D721Med (cell line): ENCODE data around the gene DZIP3.
A peak's percentile ranks its signal among the peaks of the same experiment; 100 is the strongest.

Experiments used
- DNase-seq: peaks from one replicate; pipeline ENCODE4 v3.0.0; 2011; ENCODE audit warnings: low spot score; ENCODE audit not compliant: insufficient read length
- FAIRE-seq: peaks from 2 replicates; lab custom pipeline; 2011; peaks lifted over from hg19 to GRCh38; lab: Jason Lieb, UNC
- CTCF ChIP-seq: IDR thresholded peaks from 2 replicates; pipeline ENCODE4 v1.5.1; 2012; ENCODE audit warnings: mild to moderate bottlenecking, control low read depth; ENCODE audit not compliant: insufficient read depth; ENCODE audit errors: missing control alignments

DZIP3 gene

GRCh38 chr3:108661699-108662098 is 72.2 kb downstream of the DZIP3 start:
- FAIRE-seq, result no peak
- no peak for TF ChIP-seq CTCF
- DNase-seq, result no peak

- peak; percentile 88 for FAIRE-seq
- DNase-seq, result peak; percentile 20
These were observed 72.7 kb downstream of the DZIP3 start for GRCh38 chr3:108662142-108662738.

GRCh38 chr3:108664266-108664665 is 74.7 kb downstream of the DZIP3 start:
- FAIRE-seq (no peak), DNase-seq (no peak)
- TF ChIP-seq CTCF, result no peak

More at GRCh38 chr3:108662142-108662738, 72.7 kb downstream of the DZIP3 start:
- peak; percentile 76 for TF ChIP-seq CTCF

- FAIRE-seq (no peak), DNase-seq (no peak)
- no peak for TF ChIP-seq CTCF
These were observed 77.8 kb downstream of the DZIP3 start for GRCh38 chr3:108667312-108667711.

GRCh38 chr3:108669208-108669607 is 79.7 kb downstream of the DZIP3 start:
- FAIRE-seq, result no peak
- no peak for TF ChIP-seq CTCF
- no peak for DNase-seq

GRCh38 chr3:108672701-108673100 is 83.2 kb downstream of the DZIP3 start:
- FAIRE-seq (no peak), DNase-seq (no peak)
- no peak for TF ChIP-seq CTCF

- DNase-seq, result no peak
- no peak for TF ChIP-seq CTCF
- no peak for FAIRE-seq
These were observed 84.6 kb downstream of the DZIP3 start for GRCh38 chr3:108673988-108674661.
